Body of pancreas (tissue), 4 donors: ENCODE data around the gene ESPL1. TPM values are rescaled to one million over a fixed set of nuclear protein-coding genes. Genes with fewer than 3 reads are reported as not detected.
A peak's percentile ranks its signal among the peaks of the same experiment; 100 is the strongest.

Experiments
- ATAC-seq: fragments of 150-250 bp; one replicate; pipeline ENCODE4 v1.9.1; 2016
- DNase-seq, 4 donors: peaks; one replicate each; pipeline ENCODE4 v3.0.0-alpha.2; 2019
- H3K27ac ChIP-seq, 4 donors: fragments of 200-600 bp; sonication (generic); 1 replicate in 3 of 4; 2 replicates in 1 of 4; pipeline versions ENCODE4 v1.5.1 to v1.6.1; 2016 to 2019; ENCODE audit warnings: mild to moderate bottlenecking in 1 of 4, mixed read lengths in 1 of 4, moderate library complexity in 1 of 4
- H3K27me3 ChIP-seq, 2 donors: fragments of 200-600 bp; sonication (generic); one replicate each; pipeline ENCODE4 v1.6.0; 2016; ENCODE audit warnings: mild to moderate bottlenecking in 1 of 2
- H3K36me3 ChIP-seq, 2 donors: fragments of 200-600 bp; sonication (generic); replicated peaks in 1 of 2; 2 replicates each; pipeline ENCODE4 v1.5.1; 2016; ENCODE audit warnings: low read depth in 2 of 2; ENCODE audit not compliant: insufficient read depth in 1 of 2
- H3K4me1 ChIP-seq: fragments of 200-600 bp; sonication (generic); one replicate; pipeline ENCODE4 v1.6.0; 2016
- H3K4me3 ChIP-seq, 2 donors: fragments of 200-600 bp; sonication (generic); 1 replicate in 1 of 2; 2 replicates in 1 of 2; pipeline ENCODE4 v1.5.1; 2016 to 2019
- H3K9me3 ChIP-seq, 3 donors: fragments of 200-600 bp; sonication (generic); 1 replicate in 2 of 3; 2 replicates in 1 of 3; pipeline ENCODE4 v1.5.1; 2016
- POLR2A ChIP-seq, 3 donors: fragments of 450-650 bp; IDR thresholded peaks; one replicate each; pipeline ENCODE4 v1.6.1; 2016; ENCODE audit warnings: antibody characterized with exemption in 3 of 3, mild to moderate bottlenecking in 2 of 3
- WGBS, 2 donors: methylation state at CpG; one replicate each; pipeline ENCODE4 v1.1.5; 2017; 5-methylcytosine and 5-hydroxymethylcytosine counted together
- intact Hi-C: fragments of 100-400 bp; cut with DNase I; formaldehyde crosslinking; loops from one replicate; pipeline ENCODE4 v1.15.1; 2023
- total RNA-seq, 2 donors: library from RNA; depleted of rRNA; stranded (reverse); fragments of >200 nt; gene quantifications; one replicate each; pipeline ENCODE4 v1.1.0, GENCODE V29; 2016
- TF ChIP-seq, protein P1 (sequence below), 7 experiments: fragments of 450-650 bp in 4 of 7; fragments of 200-600 bp in 3 of 7; sonication (generic) in 3 of 7; IDR thresholded peaks; one replicate each; pipeline ENCODE4 v1.5.1; 2016 to 2019; ENCODE audit warnings: antibody characterized with exemption in 7 of 7

ESPL1 gene
- total RNA-seq, 2 donors from 2014 or later, result not detected

DNA sequence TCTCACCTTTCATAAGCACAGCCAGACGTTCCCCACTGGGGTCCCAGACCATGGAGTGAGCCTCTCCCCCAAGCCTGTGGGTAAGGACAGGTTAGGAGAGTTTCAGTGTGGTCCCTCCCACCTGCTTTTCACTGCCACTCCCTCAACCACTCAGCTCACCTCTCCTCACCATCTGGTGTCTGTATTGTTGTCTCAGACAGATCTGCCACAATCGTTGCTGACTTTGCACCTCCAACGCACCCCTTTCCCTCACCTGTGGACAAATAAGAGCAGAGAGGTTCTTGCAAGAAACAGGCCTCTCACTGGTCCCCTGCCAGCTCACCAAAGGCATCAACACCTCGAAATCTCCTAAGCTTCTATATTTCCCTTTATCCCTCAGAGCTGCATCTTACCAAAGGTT, 40.2 kb downstream of the ESPL1 start:
- 44 to 73% methylated on average over 4 of the region's 4 CpGs for WGBS, 2 donors

DNA sequence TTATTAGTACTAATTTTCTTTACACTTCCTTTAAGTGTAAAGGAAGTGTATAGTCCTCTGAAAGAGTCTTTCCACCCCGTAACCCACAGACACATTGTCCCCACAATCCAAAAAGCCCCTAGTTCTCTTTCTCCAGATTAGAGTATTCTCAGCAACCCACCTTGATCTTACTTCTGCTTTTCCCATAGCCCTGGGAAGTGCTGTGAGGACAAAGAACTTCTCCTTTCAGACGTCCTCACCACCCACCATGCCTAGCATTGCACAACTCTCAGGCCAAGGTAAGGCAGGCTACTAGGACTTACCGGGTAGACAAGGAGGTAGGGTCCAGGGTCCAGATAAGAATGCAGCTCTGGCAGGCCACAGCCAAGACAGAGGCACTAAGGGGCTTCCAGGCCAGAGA, 45.9 kb downstream of the ESPL1 start:
- Histone ChIP-seq H3K27me3 (no peaks in the 10 kb centered on the region), H3K9me3 (no peaks in the 10 kb centered on the region), H3K27ac (no peak overlapping the region), H3K4me1 (no peaks in the 10 kb centered on the region), H3K4me3 (no peak overlapping the region), H3K36me3 (peaks cover 0 to 24% of the 10 kb centered on the region in 2 donors)
- DNase-seq, result no peak
- no peak for ATAC-seq
- WGBS, 2 donors, result 47 to 95% methylated on average over 2 to 3 of the region's 3 CpGs
- intact Hi-C loops, result no loop called here
- TF ChIP-seq, protein P1, sequence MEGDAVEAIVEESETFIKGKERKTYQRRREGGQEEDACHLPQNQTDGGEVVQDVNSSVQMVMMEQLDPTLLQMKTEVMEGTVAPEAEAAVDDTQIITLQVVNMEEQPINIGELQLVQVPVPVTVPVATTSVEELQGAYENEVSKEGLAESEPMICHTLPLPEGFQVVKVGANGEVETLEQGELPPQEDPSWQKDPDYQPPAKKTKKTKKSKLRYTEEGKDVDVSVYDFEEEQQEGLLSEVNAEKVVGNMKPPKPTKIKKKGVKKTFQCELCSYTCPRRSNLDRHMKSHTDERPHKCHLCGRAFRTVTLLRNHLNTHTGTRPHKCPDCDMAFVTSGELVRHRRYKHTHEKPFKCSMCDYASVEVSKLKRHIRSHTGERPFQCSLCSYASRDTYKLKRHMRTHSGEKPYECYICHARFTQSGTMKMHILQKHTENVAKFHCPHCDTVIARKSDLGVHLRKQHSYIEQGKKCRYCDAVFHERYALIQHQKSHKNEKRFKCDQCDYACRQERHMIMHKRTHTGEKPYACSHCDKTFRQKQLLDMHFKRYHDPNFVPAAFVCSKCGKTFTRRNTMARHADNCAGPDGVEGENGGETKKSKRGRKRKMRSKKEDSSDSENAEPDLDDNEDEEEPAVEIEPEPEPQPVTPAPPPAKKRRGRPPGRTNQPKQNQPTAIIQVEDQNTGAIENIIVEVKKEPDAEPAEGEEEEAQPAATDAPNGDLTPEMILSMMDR (IDR thresholded peaks at IDR 0.05), result no peak
- TF ChIP-seq POLR2A (IDR thresholded peaks at IDR 0.05), result no peak

More for the DNA sequence above, 40.2 kb downstream of the ESPL1 start:
- ATAC-seq (no peak), DNase-seq (no peak)
- no peak overlapping the region for H3K27ac ChIP-seq
- no peaks in the 10 kb centered on the region for H3K9me3 ChIP-seq
- TF ChIP-seq, protein P1 (IDR thresholded peaks at IDR 0.05), result no peak
- no peak for TF ChIP-seq POLR2A (IDR thresholded peaks at IDR 0.05)
- no peaks in the 10 kb centered on the region for H3K27me3 ChIP-seq
- H3K4me3 ChIP-seq, result no peak overlapping the region
- no peaks in the 10 kb centered on the region for H3K4me1 ChIP-seq
- intact Hi-C loops, result no loop called here
- peaks cover 0 to 31% of the 10 kb centered on the region in 2 donors for H3K36me3 ChIP-seq

DNA sequence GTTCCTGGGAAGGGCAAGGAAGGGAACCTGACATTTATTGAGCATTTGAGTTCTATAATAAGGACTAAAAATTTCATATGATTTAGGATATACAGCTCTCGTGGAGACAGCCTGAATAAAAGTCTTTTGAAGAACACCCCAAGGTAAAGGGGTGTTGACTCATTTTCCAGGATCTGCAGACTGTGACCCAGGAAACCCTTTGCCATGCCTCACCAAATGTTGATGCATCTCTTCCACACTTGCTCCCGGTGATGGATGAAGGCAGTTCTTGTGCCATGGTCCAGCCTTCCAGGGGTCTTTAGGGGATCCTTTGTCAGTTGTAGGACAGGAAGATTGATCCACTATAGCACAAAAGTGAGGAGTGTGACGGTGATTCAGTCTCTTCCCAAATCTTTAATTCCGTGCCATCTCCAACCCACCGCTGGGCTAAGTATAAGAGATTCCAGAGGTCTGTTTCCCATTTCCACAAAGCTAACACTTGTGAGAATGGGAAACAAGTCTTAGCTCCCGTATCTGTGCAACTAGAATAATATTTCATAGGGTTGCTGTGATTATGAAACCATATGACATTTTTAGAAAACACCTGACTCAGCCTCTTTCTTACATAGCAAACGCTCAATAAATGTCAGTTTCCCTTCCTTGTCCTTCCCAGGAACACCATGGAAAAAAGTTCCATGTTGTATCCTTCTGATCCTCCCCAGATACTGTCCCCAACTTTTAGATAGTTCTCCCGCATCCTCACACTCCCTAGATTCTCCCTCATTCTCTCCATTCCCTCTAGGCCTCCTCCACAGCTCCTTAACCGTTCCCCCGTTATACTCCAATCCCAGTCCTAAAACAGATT, 52.5 kb downstream of the ESPL1 start:
- intact Hi-C loops, result no loop called here
- ATAC-seq, result no peak
- Histone ChIP-seq H3K27me3 (no peaks in the 10 kb centered on the region), H3K4me1 (peaks cover 33% of the 10 kb centered on the region), H3K36me3 (peaks cover 0 to 5% of the 10 kb centered on the region in 2 donors), H3K27ac (peak overlapping the region; percentile 77 to 94 (median 87)), H3K9me3 (no peaks in the 10 kb centered on the region), H3K4me3 (peak overlapping the region; percentile 40 to 93)
- DNase-seq, result no peak
- TF ChIP-seq, protein P1 (IDR thresholded peaks at IDR 0.05), result no peak
- no peak for TF ChIP-seq POLR2A (IDR thresholded peaks at IDR 0.05)
- 30 to 31% methylated on average over 10 of the region's 10 CpGs for WGBS, 2 donors

DNA sequence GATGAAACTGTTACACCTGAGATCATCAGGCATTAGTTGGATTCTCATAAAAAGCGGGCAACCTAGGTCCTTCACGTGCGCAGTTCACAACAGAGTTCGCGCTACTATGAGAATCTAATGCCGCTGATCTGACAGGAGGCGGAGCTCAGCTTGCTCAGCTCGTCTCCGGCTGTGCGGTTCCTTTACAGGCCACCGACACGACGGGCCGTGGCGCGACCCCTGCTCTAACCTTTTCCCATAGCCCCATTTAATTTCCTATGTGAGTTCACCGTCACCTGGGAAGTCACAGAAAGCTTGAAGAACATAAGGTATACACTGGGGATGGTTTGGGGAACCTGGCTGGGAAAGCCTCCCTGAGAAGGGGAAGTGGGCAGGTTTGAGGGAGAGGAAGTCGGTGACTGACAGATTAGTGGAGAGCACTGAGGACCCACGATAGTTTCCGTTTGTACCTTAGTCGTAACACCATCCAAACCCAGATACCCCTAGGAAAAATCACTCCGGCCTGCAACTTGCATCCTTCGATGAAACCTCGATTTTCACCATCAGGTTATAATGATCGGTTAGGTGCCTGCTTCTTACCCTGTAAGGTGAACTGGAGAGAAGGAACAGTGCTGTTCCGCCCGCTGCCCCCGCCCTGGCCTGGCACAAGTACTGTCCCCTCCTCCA, 56.1 kb downstream of the ESPL1 start:
- ATAC-seq (no peak), DNase-seq (peak; percentile 24 to 42 (median 35))
- H3K27ac ChIP-seq, result peak overlapping the region; percentile 44 to 85 (median 68)
- no peaks in the 10 kb centered on the region for H3K27me3 ChIP-seq
- no peaks in the 10 kb centered on the region for H3K9me3 ChIP-seq
- 7 to 24% methylated on average over 26 to 28 of the region's 28 CpGs for WGBS, 2 donors
- peaks cover 0 to under 1% of the 10 kb centered on the region in 2 donors for H3K36me3 ChIP-seq
- H3K4me3 ChIP-seq, result no peak overlapping the region
- intact Hi-C loops, result no loop called here
- H3K4me1 ChIP-seq, result peaks cover 39% of the 10 kb centered on the region
- TF ChIP-seq, protein P1 (IDR thresholded peaks at IDR 0.05), result no peak
- TF ChIP-seq POLR2A (IDR thresholded peaks at IDR 0.05), result no peak
